Measurements from ENCODE around the gene PON3. TPM values are rescaled to one million over a fixed set of nuclear protein-coding genes. Genes with fewer than 3 reads are reported as not detected.

Gene PON3
- total RNA-seq, 1 experiment from 2014 or later = 1.2 TPM

DNA sequence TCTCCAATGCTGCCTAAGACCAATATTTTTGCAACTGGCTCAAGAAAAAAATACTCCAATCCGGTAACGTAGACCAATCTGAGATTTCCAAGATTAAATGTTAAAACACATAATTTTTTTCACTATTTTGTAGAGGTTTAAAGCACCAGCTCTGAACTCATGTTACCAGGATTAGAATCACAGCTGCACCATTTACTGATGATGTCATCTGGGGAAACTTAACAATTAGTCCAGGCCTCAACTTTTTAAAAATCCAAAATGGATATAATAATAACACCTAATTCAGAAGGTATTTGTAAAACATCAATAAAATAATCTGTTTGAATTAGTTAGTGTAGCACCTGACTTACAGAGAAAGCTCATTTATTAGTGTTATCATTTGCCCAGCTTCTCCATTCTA, 86.2 kb downstream of the PON3 start:
- no peak overlapping the region for H3K27ac ChIP-seq (ENCODE audit: low read length)
- in situ Hi-C loops (cut with HindIII; ENCODE audit: low pct_unique_long_range_greater_than_20kb, low sequenced_read_pairs) = no loop called here

More for the DNA sequence above, 86.2 kb downstream of the PON3 start:
- no TSS peak for BruUV-seq (replicated peaks)
- ChIA-PET POLR2A (no interaction called here), CTCF (no interaction called here)
- no peak overlapping the region for H3K4me3 ChIP-seq (ENCODE audit: low read depth in 2 of 2, low read length in 2 of 2)
- no peaks in the 10 kb centered on the region for H3K9me3 ChIP-seq (ENCODE audit: control insufficient read depth, insufficient read depth, low read depth, low read length)
- H3K36me3 ChIP-seq (ENCODE audit: control insufficient read depth, insufficient read depth, low read length) = no peaks in the 10 kb centered on the region
- no peak for ATAC-seq
- H3K27me3 ChIP-seq (ENCODE audit: control insufficient read depth, insufficient read depth, low read length) = no peaks in the 10 kb centered on the region
- no peak for DNase-seq (ENCODE audit: low read depth, low spot score)
- TF ChIP-seq, protein P1, sequence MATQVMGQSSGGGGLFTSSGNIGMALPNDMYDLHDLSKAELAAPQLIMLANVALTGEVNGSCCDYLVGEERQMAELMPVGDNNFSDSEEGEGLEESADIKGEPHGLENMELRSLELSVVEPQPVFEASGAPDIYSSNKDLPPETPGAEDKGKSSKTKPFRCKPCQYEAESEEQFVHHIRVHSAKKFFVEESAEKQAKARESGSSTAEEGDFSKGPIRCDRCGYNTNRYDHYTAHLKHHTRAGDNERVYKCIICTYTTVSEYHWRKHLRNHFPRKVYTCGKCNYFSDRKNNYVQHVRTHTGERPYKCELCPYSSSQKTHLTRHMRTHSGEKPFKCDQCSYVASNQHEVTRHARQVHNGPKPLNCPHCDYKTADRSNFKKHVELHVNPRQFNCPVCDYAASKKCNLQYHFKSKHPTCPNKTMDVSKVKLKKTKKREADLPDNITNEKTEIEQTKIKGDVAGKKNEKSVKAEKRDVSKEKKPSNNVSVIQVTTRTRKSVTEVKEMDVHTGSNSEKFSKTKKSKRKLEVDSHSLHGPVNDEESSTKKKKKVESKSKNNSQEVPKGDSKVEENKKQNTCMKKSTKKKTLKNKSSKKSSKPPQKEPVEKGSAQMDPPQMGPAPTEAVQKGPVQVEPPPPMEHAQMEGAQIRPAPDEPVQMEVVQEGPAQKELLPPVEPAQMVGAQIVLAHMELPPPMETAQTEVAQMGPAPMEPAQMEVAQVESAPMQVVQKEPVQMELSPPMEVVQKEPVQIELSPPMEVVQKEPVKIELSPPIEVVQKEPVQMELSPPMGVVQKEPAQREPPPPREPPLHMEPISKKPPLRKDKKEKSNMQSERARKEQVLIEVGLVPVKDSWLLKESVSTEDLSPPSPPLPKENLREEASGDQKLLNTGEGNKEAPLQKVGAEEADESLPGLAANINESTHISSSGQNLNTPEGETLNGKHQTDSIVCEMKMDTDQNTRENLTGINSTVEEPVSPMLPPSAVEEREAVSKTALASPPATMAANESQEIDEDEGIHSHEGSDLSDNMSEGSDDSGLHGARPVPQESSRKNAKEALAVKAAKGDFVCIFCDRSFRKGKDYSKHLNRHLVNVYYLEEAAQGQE (IDR thresholded peaks at IDR 0.05; ENCODE audit: insufficient read depth in 1 of 2, low read depth in 2 of 2, low read length in 1 of 2) = no peak
- no peak for TF ChIP-seq POLR2AphosphoS5 (IDR thresholded peaks at IDR 0.05; ENCODE audit: low read depth, low read length)
- TF ChIP-seq TCF7L2 (IDR thresholded peaks at IDR 0.05; ENCODE audit: low read depth, low read length) = no peak
- no peak for TF ChIP-seq SIN3A (IDR thresholded peaks at IDR 0.05; ENCODE audit: borderline replicate concordance, insufficient read depth, low read depth, low read length)
- TF ChIP-seq, protein P2, sequence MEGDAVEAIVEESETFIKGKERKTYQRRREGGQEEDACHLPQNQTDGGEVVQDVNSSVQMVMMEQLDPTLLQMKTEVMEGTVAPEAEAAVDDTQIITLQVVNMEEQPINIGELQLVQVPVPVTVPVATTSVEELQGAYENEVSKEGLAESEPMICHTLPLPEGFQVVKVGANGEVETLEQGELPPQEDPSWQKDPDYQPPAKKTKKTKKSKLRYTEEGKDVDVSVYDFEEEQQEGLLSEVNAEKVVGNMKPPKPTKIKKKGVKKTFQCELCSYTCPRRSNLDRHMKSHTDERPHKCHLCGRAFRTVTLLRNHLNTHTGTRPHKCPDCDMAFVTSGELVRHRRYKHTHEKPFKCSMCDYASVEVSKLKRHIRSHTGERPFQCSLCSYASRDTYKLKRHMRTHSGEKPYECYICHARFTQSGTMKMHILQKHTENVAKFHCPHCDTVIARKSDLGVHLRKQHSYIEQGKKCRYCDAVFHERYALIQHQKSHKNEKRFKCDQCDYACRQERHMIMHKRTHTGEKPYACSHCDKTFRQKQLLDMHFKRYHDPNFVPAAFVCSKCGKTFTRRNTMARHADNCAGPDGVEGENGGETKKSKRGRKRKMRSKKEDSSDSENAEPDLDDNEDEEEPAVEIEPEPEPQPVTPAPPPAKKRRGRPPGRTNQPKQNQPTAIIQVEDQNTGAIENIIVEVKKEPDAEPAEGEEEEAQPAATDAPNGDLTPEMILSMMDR (IDR thresholded peaks at IDR 0.05) = no peak
- intact Hi-C loops (cut with micrococcal nuclease; ENCODE audit: unreplicated experiment) = no loop called here
- no peaks in the 10 kb centered on the region for H3K4me1 ChIP-seq (ENCODE audit: control insufficient read depth, insufficient read depth, low read length)

Other genes with a start within 250 kb of the PON3 start
- gene PON1, start 71.8 kb downstream of the PON3 start, total RNA-seq (2021; ENCODE audit: unreplicated experiment) = not detected
- gene PON2, start 38.7 kb upstream of the PON3 start, total RNA-seq (2021; ENCODE audit: unreplicated experiment) = 116 TPM
- 0.15 TPM for gene ASB4, start 89.6 kb upstream of the PON3 start, total RNA-seq (2021; ENCODE audit: unreplicated experiment)
- 1.4 TPM for gene PDK4, start 200.1 kb upstream of the PON3 start, total RNA-seq (2021; ENCODE audit: unreplicated experiment)

Measured in Panc1 (cell line).